Prostate gland (tissue), 2 donors: Measurements from ENCODE around the gene PSKH1.

ENCODE experiments used
- CTCF ChIP-seq, 4 experiments: fragments of 200-600 bp in 2 of 4; fragments of 450-650 bp in 2 of 4; sonication (generic) in 2 of 4; IDR thresholded peaks; 1 replicate in 3 of 4; 2 replicates in 1 of 4; pipeline ENCODE4 v1.5.1; 2016 to 2019; ENCODE audit warnings: antibody characterized with exemption in 4 of 4, mild to moderate bottlenecking in 2 of 4, moderate library complexity in 2 of 4
- POLR2A ChIP-seq: fragments of 450-650 bp; IDR thresholded peaks from one replicate; pipeline ENCODE4 v1.6.1; 2016; ENCODE audit warnings: antibody characterized with exemption, mild to moderate bottlenecking

- TF ChIP-seq CTCF (IDR thresholded peaks at IDR 0.05) (no peak), POLR2A (no peak)
These were observed 47.1 kb upstream of the PSKH1 start for GRCh38 chr16:67846063-67846319.
